Loucy (cell line): ENCODE results near the gene TLCD2.
"Not testable (repeated sequence)": the region's sequence is repeated elsewhere in the genome, so short reads cannot be mapped to it uniquely, and the experiment has no call there.

Experiments used
- CTCF ChIP-seq: fragments of 200-600 bp; sonication (generic); conservative IDR thresholded peaks from 2 replicates; pipeline ENCODE4 v1.5.1; 2014; ENCODE audit warnings: mild to moderate bottlenecking, antibody characterized with exemption, low read length
- EZH2phosphoT487 ChIP-seq: fragments of 200-600 bp; IDR thresholded peaks from 2 replicates; pipeline ENCODE4 v1.6.1; 2018; ENCODE audit warnings: antibody characterized with exemption, mild to moderate bottlenecking, moderate library complexity, borderline replicate concordance

- not testable (repeated sequence) for TF ChIP-seq CTCF, EZH2phosphoT487
Measured at GRCh38 chr17:1708791-1709346, 1.3 kb downstream of the TLCD2 start.
